Lower leg skin (tissue), 3 donors: Measurements from ENCODE around the gene PET100.

ENCODE experiments used
- CTCF ChIP-seq, 3 donors: fragments of 450-650 bp; IDR thresholded peaks; one replicate each; pipeline ENCODE4 v1.5.1; 2016; ENCODE audit warnings: antibody characterized with exemption in 3 of 3, mild to moderate bottlenecking in 3 of 3, moderate library complexity in 2 of 3
- POLR2A ChIP-seq, 2 donors: fragments of 450-650 bp; IDR thresholded peaks; one replicate each; pipeline ENCODE4 v1.6.1; 2016 to 2017; ENCODE audit warnings: antibody characterized with exemption in 2 of 2, mild to moderate bottlenecking in 1 of 2, moderate library complexity in 1 of 2

- TF ChIP-seq CTCF (IDR thresholded peaks at IDR 0.05), result no peak
- TF ChIP-seq POLR2A (IDR thresholded peaks at IDR 0.05), result no peak
These were observed 27.2 kb upstream of the PET100 start for GRCh38 chr19:7602240-7602934.
